Peyer's patch (tissue), 4 donors: ENCODE measurements around the gene PES1. TPM values are rescaled to one million over a fixed set of nuclear protein-coding genes. Genes with fewer than 3 reads are reported as not detected.

Experiments used
- DNase-seq, 3 donors: peaks; one replicate each; pipeline ENCODE4 v3.0.0-alpha.2; 2017 to 2019
- H3K27ac ChIP-seq, 4 donors: fragments of 200-600 bp; sonication (generic); one replicate each; pipeline ENCODE4 v1.5.1; 2016 to 2019
- H3K27me3 ChIP-seq, 2 donors: fragments of 200-600 bp; sonication (generic); one replicate each; pipeline ENCODE4 v1.5.1; 2019
- H3K36me3 ChIP-seq, 3 donors: fragments of 200-600 bp; sonication (generic); one replicate each; pipeline ENCODE4 v1.5.1; 2016 to 2019
- H3K4me1 ChIP-seq, 4 donors: fragments of 200-600 bp; sonication (generic); one replicate each; pipeline ENCODE4 v1.5.1; 2016 to 2019
- H3K4me3 ChIP-seq, 4 donors: fragments of 200-600 bp; sonication (generic); 1 replicate in 3 of 4; 2 replicates in 1 of 4; pipeline ENCODE4 v1.5.1; 2016 to 2019; ENCODE audit warnings: mild to moderate bottlenecking in 1 of 4
- H3K9me3 ChIP-seq, 4 donors: fragments of 200-600 bp; sonication (generic); one replicate each; pipeline ENCODE4 v1.5.1; 2016 to 2019; ENCODE audit warnings: mild to moderate bottlenecking in 1 of 4
- POLR2A ChIP-seq, 2 donors: fragments of 450-650 bp; IDR thresholded peaks; one replicate each; pipeline ENCODE4 v1.5.1; 2017; ENCODE audit warnings: antibody characterized with exemption in 2 of 2, mild to moderate bottlenecking in 2 of 2, moderate library complexity in 2 of 2
- total RNA-seq, 4 donors: library from RNA; depleted of rRNA; stranded (reverse); fragments of >200 nt; gene quantifications; one replicate each; pipeline ENCODE4 v1.1.0, GENCODE V29; 2016
- TF ChIP-seq, protein P1 (sequence below), 6 experiments: fragments of 450-650 bp in 4 of 6; fragments of 200-600 bp in 2 of 6; sonication (generic) in 1 of 6; IDR thresholded peaks; one replicate each; pipeline ENCODE4 v1.5.1; 2017 to 2019; ENCODE audit warnings: antibody characterized with exemption in 6 of 6, mild to moderate bottlenecking in 3 of 6, moderate library complexity in 1 of 6

The PES1 gene
- 10 to 100 TPM; 28.4 to 49.5 (median 38.4) TPM for total RNA-seq

DNA sequence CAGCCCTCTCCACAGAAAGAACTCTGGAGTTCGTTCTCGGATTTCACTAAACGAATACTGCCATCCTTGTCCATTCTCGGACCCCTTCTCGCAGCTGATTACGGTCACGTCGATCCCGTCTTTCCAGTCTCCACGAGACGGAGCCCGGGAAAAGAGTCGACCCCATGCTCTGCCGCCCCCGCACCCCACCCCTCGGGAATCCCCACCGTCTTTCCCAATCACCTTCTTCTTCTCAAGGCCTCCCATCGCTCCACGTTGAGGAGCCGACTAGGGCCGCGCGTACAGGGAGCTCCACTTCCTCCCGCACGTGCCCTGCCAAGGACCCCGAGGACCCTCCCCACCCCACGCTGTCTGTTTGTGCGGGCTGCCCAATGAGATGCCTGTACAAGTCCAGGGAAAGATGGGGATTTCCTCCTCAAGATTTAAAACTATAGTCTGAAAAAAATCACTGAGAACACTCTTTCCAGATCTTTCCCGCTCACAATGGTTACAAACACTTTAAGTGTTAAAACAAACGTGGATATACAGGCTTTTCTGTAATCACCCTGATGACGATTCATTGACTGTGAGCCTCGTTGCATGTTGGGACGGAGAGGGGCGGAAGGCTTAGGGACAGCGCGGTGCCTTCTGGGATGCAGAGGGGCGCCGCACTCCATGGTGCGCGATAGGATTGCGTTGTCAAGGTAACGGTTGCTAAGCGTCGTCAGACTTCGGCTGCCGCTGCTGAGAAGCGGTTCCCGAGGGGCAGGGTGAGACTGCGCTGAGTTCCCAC, at the start of gene PES1:
Gene PES1 (minus strand): TSS at position 323 of the 772 bp plus-strand sequence. CDS start 77 bp downstream, at position 246.
- TF ChIP-seq POLR2A (IDR thresholded peaks at IDR 0.05) = peak in 1 of 2 donors; percentile 42
- TF ChIP-seq, protein P1, sequence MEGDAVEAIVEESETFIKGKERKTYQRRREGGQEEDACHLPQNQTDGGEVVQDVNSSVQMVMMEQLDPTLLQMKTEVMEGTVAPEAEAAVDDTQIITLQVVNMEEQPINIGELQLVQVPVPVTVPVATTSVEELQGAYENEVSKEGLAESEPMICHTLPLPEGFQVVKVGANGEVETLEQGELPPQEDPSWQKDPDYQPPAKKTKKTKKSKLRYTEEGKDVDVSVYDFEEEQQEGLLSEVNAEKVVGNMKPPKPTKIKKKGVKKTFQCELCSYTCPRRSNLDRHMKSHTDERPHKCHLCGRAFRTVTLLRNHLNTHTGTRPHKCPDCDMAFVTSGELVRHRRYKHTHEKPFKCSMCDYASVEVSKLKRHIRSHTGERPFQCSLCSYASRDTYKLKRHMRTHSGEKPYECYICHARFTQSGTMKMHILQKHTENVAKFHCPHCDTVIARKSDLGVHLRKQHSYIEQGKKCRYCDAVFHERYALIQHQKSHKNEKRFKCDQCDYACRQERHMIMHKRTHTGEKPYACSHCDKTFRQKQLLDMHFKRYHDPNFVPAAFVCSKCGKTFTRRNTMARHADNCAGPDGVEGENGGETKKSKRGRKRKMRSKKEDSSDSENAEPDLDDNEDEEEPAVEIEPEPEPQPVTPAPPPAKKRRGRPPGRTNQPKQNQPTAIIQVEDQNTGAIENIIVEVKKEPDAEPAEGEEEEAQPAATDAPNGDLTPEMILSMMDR (IDR thresholded peaks at IDR 0.05) = peak in 1 of 6 experiments; percentile 8
- peak within 1 kb of the TSS; percentile 69 to 89 (median 80) for H3K27ac ChIP-seq

DNA sequence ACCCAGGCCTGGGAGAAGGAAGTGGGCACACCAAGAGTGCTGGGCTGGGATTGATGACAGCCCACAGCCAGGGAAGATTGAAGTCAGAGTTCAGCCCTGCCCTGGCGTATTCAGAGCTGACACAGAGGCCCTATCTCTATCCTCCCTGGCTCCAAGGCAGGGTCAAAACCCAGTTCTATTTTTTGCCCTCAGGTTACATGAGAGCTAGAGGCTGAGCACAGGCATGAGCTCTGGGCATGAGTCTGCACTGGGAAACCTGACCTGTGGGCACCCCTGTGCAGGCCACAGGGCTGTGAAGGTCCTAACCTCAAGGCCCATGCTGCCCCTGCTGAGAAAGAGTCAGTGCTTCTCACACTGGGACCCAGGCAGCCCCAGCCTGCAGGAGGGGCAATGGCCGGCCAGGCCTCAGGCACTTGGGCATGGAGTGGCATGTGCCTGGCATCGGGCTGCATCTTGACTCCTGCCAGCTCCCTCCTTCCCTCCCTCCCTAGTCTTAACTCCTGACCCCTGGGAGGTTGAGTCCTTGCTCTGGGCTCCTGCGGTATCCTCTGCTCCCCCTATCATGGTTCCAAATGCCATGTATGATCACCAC, 49.2 kb upstream of the PES1 start:
- no peaks in the 10 kb centered on the region for H3K36me3 ChIP-seq
- TF ChIP-seq, protein P1 (IDR thresholded peaks at IDR 0.05) = no peak
- TF ChIP-seq POLR2A (IDR thresholded peaks at IDR 0.05) = no peak
- no peaks in the 10 kb centered on the region for H3K27me3 ChIP-seq
- peaks cover 3 to 18% (median 10%) of the 10 kb centered on the region in 4 donors for H3K4me1 ChIP-seq
- H3K9me3 ChIP-seq = no peaks in the 10 kb centered on the region
- no peak for DNase-seq
- H3K4me3 ChIP-seq = no peak overlapping the region
- no peak overlapping the region for H3K27ac ChIP-seq

More for the DNA sequence above, at the start of gene PES1:
- Histone ChIP-seq H3K9me3 (no peaks in the 10 kb centered on the region), H3K36me3 (peaks cover 0 to 27% (median 0%) of the 10 kb centered on the region in 3 donors), H3K4me1 (peaks cover 0 to 21% (median 3%) of the 10 kb centered on the region in 4 donors), H3K4me3 (peak within 1 kb of the TSS; percentile 61 to 96 (median 79)), H3K27me3 (no peaks in the 10 kb centered on the region)
- DNase-seq = peak; percentile 91 to 98 (median 95)

DNA sequence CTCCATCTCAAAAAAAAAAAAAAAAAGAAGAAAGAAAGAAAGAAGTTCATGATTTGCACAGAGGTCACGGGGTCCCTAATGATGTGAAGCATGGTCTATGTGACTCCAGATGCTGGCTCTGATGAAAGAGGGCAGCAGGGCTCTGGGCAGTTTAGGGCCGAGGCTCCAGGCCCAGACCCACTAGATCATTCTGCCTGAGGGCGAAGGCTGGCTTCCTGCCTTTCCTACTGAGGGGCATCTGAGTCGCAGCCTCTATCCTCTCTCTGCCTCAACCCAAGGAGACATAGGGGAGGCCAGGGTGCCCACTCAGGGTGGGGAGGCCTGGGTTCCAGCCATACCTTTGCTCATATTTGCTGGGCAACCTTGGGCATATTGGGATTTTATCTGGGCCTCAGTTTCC, 48.7 kb upstream of the PES1 start:
- H3K4me1 ChIP-seq = peaks cover 3 to 20% (median 12%) of the 10 kb centered on the region in 4 donors
- H3K27me3 ChIP-seq = no peaks in the 10 kb centered on the region
- no peak for DNase-seq
- no peak overlapping the region for H3K4me3 ChIP-seq
- TF ChIP-seq, protein P1 (IDR thresholded peaks at IDR 0.05) = no peak
- no peak for TF ChIP-seq POLR2A (IDR thresholded peaks at IDR 0.05)
- H3K9me3 ChIP-seq = no peaks in the 10 kb centered on the region
- H3K27ac ChIP-seq = no peak overlapping the region
- no peaks in the 10 kb centered on the region for H3K36me3 ChIP-seq

DNA sequence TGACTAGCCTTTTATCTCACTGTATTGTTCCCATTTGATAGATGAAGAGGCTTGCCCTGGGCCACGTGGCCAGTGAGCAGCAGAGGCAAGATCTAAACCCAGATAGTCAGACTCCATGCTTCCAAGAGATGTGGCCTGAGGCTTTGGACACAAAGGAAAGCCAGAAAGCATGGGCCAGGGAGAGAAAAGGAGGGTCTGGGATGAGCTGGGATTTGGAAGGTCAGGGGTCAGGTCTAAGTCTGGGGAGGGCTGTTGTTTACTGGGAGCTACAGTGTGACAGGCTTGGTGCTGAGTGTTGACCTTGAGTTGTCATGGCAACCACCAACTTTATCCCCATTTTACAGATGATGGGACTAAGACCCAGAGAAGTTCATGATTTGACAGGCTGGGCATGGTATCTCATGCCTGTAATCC, 46.0 kb upstream of the PES1 start:
- no peak overlapping the region for H3K27ac ChIP-seq
- TF ChIP-seq POLR2A (IDR thresholded peaks at IDR 0.05) = no peak
- TF ChIP-seq, protein P1 (IDR thresholded peaks at IDR 0.05) = no peak
- peaks cover 3 to 28% (median 16%) of the 10 kb centered on the region in 4 donors for H3K4me1 ChIP-seq
- no peaks in the 10 kb centered on the region for H3K36me3 ChIP-seq
- DNase-seq = no peak
- no peak overlapping the region for H3K4me3 ChIP-seq
- no peaks in the 10 kb centered on the region for H3K27me3 ChIP-seq
- H3K9me3 ChIP-seq = no peaks in the 10 kb centered on the region

DNA sequence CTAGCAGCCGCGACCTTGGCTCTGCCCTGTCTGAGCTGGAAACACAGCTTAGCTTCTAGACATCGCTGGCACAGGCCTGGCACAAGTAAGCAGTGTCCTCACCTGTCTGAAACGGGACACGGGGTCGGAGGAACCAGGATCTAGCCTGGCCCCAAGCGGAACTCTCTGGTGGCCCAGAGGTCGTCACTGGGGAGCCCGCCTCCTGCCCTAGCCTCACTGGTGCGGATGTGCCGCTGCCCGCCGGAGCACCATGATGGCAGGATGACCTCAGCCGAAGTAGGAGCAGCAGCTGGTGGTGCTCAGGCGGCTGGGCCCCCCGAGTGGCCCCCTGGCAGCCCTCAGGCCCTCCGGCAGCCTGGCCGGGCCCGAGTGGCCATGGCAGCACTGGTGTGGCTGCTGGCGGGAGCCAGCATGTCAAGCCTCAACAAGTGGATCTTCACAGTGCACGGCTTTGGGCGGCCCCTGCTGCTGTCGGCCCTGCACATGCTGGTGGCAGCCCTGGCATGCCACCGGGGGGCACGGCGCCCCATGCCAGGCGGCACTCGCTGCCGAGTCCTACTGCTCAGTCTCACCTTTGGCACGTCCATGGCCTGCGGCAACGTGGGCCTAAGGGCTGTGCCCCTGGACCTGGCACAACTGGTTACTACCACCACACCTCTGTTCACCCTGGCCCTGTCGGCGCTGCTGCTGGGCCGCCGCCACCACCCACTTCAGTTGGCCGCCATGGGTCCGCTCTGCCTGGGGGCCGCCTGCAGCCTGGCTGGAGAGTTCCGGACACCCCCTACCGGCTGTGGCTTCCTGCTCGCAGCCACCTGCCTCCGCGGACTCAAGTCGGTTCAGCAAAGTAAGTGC, 44.7 kb upstream of the PES1 start:
- peak; percentile 28 to 56 (median 52) for DNase-seq
- Histone ChIP-seq H3K4me1 (peaks cover 3 to 28% (median 16%) of the 10 kb centered on the region in 4 donors), H3K36me3 (no peaks in the 10 kb centered on the region), H3K27ac (peak overlapping the region; percentile 89 to 95 (median 90)), H3K9me3 (no peaks in the 10 kb centered on the region), H3K4me3 (peak overlapping the region; percentile 49 to 78 (median 64)), H3K27me3 (no peaks in the 10 kb centered on the region)
- TF ChIP-seq POLR2A (IDR thresholded peaks at IDR 0.05) = no peak
- TF ChIP-seq, protein P1 (IDR thresholded peaks at IDR 0.05) = no peak
